Fibroblast of skin of scalp (primary cell): ENCODE data around the gene RAP1GDS1.
A peak's percentile ranks its signal among the peaks of the same experiment; 100 is the strongest.
"Not testable (repeated sequence)": the region's sequence is repeated elsewhere in the genome, so short reads cannot be mapped to it uniquely, and the experiment has no call there.

ENCODE experiments used
- DNase-seq: peaks from one replicate; pipeline ENCODE4 v3.0.0-alpha.2; 2013

RAP1GDS1 gene

DNA sequence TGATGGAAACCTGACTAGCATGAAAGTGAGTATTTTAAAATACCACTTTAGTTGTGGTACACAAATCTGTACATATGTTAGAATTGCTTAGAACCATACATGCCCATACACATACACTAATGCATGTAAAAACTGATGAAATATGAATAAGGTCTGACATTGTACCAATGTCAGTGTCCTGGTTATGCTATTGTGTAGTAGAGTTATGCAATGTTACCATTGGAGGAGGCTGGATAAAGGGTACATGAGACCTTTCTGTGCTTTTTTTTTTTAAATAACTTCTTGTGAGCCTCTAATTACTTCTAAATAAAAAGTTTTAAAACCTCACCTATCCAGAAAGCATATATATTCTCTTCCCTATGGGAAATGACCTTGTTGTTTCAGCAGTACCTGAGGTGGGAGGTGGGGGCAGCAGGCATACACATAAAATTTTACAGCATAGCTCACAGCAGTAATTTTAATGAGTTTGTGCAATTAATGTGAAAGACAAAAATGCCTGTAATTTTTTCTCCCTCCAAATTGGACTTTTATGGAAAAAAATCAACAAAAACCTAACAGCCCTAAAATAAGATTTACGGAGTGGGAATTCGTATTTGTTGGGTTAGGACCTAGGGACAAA is 97.6 kb downstream of the RAP1GDS1 start:
- no peak for DNase-seq

DNA sequence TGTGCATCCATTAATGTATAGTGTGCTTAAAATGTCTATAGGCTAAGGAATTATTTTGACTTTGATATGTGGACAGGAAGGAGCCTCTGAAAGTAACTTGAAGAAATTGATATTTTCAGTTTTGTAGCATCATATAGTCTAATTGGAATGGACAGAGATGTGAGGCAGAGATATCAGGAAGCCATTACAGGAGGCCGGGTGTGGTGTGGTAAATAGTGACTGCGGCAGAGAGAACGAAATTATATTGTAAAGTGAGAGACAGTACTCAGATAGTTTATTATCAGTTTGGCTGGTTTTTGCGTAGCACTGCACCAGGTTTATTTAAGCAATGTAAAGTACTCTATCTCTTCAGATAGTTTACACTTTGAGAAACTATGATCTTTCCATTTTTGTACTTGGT is 98.5 kb downstream of the RAP1GDS1 start:
- no peak for DNase-seq

DNA sequence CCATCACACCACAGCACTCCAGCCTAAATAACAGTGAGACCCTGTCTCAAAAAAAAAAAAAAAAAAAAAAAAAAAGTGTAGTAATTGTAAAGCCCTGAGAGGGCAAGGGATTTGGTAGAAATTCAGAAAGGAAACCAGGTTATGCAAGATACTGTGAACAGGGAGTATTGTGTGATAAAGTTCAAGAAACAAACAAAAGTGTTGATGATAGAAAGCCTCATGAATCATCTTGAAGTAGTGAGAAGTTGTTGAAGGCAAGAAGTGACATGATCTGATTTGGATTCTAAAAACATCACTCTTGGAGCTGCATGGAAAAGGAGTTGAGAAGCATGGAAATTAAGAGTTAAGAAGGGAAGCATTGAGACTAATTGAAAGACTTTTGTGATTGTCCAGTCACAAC is 102.2 kb downstream of the RAP1GDS1 start:
- DNase-seq: no peak

DNA sequence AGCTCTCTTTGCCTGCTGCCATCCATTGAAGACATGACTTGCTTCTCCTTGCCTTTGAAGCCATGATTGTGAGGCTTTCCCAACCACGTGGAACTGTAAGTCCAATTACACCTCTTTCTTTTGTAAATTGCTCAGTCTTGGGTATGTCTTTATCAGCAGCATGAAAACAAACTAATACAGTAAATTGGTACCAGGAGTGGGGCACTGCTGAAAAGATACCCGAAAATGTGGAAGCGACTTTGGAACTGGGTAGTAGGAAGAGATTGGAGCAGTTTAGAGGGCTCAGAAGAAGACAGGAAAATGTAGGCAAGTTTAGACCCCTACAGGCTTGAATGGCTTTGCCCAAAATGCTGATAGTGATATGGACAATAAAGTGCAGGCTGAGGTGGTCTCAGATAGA is 105.1 kb downstream of the RAP1GDS1 start:
- not testable (repeated sequence) for DNase-seq

DNA sequence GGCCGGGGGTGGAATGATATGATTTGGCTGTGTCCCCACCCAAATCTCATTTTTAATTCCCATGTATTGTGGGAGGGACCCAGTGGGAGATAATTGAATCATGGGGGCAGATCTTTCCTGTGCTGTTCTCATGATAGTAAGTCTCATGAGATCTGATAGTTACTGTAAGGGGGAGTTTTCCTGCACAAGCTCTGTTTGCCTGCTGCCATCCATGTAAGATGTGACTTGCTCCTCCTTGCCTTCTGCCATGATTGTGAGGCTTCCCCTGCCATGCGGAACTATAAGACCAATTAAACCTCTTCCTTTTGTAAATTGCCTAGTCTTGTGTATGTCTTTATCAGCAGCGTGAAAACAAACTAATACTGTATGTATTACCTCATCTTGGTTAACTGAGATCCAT is 106.8 kb downstream of the RAP1GDS1 start:
- not testable (repeated sequence) for DNase-seq

DNA sequence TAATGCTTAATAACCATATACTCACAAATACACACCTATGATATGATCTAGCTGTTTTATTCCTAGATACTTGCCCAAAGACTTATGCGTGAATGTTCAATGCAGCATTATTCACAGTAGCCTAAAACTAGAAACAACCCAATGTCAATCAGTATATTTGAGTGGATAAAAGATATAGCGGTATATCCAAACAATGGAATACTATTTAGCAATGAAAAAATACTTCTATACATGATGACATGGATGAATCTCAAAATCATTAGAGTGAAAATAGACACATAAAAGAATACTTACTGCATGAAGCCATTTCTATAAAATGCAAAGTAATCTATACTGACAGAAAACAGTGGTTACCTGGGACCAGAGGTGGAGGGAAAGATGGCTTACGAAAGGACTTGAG is 108.1 kb downstream of the RAP1GDS1 start:
- DNase-seq: no peak

DNA sequence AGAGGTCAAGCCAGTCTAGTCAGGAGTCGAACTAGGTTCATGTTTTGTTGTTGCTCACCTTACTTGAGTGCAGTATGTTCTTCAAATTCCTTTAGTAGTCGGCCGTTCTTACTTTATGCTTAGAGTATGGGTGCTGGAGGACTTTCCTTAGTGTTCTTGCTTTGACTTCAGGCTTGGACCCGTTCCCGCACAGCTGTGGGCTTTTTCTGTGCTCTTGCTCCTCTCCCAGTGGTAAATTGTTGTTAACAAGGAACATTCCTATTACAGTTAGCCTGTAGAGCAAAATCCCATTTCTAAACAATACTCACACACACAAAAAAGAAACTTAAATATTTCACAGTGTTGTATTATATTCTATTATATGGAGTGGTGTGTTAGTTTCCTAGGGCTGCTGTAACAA is 113.5 kb downstream of the RAP1GDS1 start:
- no peak for DNase-seq

DNA sequence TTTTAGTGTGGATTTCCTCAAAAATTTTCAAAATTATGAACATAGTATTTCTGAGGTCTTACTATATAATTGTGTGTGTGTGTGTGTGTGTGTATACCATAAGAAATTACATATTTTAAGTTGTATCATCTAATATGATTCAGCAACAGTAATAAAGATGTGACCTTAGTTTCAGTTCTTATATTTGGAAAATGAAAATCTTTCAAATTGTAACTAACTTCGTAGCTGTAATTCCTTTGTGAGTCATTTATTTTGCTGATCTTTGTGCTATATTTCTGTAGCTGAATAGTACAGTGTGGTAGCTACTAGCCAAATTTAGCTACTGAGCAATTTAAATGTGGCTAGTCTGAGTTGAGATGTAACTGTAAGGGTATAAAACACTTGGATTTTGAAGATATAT is 116.4 kb downstream of the RAP1GDS1 start:
- DNase-seq: peak; percentile 52

DNA sequence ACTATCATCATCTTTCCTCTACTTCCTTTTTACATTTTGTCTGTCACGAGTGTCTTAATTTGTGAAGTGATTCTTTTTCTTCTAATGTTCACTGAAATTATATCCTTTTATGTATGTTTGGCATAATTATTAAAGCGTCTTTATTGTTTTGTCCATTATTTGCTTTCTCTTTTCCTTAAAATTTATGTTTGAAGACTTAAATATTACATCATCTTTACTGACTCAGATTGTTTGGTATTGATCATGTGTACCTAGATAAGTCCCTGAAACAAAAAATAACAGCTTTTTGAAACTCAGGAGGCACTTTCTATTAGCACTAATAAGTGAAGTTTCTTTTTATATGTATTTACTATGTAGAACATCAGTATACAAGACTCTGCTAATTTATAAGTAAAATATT is 120.1 kb downstream of the RAP1GDS1 start:
- no peak for DNase-seq

DNA sequence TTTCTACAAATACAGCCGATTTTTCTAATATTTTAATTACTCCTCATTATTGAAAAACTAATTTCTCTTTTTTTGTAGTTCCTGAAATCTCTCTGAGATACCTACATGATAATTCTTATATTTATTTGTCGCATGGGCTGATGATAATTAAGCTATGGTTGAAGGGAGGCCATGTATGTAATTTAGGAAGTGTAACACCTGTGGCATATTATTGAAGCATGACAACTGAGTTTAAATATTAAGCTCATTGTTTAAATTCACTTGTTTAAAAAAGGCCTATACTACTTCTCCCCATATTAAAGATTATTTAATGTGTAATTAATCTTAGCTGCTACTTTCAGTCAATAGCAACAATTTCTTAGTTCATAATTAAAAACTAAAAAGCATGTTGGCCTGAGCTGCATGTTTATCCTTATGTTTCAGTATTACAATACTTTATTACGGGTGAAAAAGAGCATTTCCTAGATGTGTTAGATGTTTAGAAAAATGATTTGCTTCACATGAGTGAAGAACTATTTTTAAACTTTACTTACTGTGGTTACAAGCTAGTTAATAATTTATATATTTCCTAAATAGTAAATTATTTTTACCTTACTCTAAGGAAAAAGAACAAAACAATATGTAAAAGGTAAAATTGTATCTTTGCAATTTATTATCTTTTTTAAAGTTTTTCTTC is 122.4 kb downstream of the RAP1GDS1 start:
- no peak for DNase-seq

DNA sequence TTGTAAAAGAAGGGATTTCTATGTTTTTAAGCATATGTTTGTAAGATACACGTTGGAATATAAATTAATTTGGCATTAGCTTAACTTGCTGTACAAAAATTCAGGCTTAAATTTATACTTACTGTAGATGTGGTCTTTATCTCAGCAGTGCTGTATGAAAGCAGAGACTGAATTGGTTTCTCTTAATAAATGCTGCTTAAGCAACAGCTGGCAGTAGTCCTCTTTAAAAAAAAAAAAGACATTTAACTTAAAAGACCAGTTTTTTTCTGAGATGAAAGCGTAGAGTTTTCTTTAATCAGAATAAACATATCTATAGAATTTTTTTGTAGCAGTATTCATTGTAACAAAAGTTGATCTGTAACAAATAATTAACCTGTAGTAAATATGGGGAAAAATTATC is 124.6 kb downstream of the RAP1GDS1 start:
- DNase-seq: no peak

DNA sequence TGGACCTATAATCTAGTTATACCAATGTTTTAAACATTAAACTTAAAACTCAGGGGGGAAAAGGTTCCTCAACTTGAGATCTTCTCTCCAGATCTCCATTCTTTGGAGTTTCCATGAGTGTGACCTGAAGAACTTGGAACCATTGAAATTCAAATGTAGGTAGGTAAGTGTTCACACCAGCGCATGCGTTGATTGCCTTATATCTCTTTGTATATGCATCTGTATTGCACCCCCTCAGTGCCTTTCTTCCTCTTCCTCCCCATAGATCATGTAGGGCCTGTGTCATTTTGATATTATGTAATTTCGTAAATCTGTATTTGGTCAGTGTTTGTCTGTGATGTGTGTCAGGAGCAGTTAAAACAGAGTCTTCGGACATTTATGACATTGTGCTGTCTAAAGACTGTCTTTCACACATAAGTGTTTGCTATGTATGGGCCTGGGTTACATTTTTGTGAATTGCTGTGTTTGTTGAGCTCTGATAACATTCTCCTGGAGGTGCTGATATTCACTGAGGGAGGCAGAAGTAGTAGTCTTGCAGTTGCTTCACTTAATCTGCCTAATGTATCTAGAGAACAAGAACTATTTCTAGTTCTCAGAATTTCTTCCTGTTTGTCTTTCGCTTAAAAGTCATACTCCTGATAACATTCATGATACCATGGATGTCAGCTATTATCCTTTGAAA is 126.3 kb downstream of the RAP1GDS1 start:
- no peak for DNase-seq

DNA sequence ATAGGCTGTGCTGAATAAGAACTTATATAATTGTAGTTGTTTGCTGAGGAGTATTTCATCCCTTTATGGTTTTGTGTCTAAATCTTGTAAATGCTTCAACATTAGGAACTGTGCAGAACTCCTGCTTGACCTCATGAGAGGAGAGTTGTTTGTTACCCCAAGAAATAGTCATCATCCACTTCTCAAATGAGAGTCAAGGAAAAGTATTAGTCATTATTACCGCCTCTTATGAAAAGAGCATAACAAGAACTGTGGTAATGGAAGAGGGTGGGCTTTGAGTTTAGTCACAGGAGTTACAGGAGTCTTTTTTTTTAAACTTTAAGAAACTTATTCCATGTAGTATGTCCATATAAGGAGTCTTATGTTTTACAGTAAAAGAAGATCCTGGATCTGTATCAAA is 132.9 kb downstream of the RAP1GDS1 start:
- no peak for DNase-seq

DNA sequence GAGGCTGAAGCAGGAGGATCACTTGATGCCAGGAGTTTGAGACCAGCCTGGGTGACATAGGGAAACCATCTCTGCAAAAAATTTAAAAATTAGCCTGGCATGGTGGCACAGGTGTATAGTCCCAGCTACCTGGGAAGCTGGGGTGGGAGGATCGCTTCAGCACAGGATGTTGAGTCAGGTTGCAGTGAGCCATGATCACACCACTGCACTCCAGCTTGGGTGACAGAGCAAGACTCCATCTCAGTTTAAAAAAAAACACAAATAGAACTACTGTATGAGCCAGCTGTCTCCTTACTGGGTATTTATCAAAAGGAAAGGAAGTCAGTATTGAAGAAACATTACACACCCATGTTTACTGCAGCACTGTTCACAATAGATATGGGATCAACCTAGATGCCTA is 138.7 kb downstream of the RAP1GDS1 start:
- no peak for DNase-seq

DNA sequence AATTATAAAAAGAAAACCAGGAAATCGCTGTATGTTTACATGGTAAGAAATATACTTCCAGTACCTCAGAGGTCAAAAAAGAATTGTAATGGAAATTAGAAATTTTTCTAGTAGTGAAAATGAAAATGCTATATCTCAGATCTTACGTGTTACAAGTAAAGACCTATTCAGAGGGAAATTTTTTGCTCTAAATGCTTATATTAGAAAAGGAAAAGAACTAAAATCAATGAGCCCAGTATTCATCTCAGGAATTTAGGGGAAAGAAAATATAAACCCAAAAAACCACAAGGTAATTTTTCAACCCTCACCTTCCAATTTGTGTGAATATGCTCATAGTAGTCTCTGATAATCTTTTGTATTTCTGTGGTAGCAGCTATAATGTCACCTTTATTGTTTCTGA is 145.6 kb downstream of the RAP1GDS1 start:
- DNase-seq: no peak

DNA sequence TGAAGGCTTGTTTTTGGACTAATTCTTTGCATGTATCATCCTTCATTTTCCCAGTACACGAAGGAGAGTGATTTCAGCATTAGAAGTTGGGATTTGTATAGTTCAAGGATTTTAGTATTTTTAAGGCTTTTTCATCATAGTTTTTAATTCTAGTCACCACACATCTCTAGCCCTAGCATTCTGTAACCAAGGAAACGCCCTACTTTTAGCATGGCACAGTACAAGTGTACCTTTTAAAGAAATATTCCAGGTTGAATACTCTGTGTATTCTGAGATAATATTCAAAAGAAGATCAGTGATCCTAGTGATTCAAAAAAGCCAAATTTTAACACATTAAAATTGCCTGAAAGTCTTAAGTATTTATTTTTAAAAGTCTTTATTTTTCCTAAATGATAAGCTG is 150.5 kb downstream of the RAP1GDS1 start:
- no peak for DNase-seq

DNA sequence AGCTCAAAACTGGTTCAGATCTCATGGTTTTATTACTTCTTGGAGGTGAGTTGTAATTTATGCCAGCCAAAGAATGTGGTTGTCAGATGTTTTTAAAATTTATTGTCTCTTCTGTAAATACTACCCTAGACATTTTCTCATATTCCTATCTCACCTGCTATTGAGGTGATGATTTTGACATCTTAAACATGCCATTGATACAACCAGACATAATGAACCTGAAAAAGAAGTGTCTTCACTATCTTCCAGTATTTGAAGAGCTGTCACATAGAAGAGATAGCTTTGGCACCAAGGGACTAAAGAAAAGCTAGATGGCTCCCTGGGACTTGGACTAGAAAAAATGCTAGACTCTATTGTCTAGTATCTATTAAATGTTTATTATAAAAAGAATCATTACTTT is 155.7 kb downstream of the RAP1GDS1 start:
- DNase-seq: no peak

DNA sequence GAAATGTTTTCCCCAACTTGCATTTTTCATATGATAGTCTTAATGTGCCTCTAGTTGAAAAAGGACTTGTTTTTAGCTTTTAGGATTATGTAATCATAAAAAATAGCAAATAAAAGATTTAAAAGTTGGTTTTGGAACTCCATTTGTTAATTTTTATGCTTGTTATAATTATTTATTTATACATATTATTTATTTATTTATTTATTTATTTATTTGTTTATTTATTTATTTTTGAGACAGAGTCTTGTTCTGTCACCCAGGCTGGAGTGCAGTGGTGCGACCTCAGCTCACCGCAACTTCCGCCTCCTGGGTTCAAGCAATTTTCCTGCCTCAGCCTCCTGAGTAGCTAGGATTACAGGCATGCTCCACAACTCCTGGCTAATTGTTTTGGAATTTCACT is 159.0 kb downstream of the RAP1GDS1 start:
- DNase-seq: not testable (repeated sequence)

DNA sequence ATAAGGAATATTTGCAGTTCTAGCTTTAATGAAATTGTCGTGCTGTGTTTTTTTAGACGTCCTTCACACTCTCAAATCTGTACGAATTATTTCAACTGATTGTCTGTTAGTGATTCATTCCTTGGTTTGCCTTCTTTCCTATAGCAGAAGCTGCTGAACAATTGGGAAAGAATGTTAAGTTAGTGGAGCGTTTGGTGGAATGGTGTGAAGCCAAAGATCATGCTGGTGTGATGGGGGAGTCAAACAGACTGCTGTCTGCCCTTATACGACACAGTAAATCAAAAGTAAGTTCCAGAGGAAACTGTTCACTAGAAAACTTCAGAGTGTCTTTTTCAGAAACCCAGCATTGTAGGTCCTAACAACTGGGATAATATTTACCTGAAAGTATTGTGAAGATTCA is 159.9 kb downstream of the RAP1GDS1 start:
- peak; percentile 85 for DNase-seq

DNA sequence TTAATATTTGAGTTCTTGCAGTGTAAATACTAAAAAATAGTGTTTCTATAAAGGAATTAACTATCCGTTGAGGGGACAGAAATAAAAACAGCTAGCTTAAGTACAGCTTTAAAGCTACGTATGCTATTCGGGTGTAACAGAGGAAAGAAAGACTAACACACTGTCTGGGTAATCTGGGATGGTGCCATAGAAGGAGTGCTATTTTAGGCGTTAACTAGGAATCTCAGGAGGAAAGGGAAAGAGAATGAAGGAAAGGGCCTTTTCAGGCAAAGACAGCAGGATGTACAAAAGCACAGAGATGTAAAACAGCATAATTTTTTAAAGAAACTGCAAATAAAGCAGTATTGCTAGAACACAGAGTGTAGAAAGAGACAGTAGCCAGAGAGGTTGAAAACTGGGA is 161.8 kb downstream of the RAP1GDS1 start:
- DNase-seq: no peak

DNA sequence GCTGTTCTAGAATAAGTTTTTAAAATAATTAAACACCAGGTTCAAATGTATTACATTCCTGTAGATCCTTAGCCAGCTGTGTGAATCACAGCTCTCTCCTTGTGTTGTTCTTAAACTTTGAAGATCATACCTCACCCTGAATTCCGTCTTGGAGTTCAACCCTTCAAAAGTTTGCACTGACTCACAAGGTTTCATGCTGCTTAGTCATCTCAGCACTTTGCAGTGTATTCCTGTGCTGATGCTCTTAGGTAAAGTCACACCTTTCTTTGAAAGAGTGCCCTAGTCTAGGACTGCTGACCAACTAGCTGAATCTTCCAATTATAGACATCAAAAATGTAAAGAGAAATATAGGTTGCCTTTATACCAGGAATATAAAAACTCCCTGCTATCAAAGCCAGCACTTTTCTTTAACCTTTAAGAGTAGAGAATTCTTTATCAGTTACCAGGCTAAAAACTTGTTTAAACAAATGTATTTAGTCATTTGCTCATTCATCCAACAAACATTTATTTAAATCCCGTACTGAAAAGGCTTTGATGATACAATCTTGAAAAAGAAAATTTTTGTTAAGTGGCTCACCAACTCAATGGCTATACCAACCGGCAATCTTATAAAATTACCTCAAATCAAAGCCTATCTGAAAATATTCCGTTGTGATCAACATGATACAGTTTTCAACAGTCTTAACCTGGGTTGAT is 169.7 kb downstream of the RAP1GDS1 start:
- peak; percentile 48 for DNase-seq

DNA sequence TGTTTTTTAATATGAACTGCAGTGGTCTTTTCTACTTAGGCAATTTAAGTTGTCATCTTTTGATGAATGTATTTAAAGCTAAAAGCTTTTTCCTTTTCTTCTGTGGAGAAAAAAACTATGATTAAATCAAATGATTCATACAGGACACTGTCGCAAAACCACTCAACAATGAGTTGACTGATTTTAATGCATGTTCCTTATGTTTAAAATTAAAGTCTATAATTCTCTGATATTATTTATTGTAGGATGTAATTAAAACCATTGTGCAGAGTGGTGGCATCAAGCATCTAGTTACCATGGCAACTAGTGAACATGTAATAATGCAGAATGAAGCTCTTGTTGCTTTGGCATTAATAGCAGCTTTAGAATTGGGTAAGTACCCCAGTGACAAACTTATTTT is 172.5 kb downstream of the RAP1GDS1 start:
- no peak for DNase-seq

DNA sequence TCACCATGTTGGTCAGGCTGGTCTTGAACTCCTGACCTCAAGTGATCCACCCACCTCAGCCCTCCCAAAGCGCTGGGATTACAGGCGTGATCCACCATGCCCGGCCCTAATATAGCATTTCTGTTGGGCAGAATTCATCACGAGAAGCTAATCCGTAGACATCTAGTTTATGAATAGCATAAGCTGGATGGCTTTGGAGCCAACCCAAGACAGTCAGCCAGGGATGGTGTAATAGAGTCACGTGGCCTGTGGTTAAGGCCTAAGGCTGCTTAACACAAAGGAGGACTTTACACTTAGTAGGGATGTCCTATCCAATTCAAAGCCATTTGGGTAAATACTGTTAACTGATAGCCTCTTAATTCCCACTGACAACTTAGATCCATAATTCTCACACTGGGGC is 173.6 kb downstream of the RAP1GDS1 start:
- no peak for DNase-seq

DNA sequence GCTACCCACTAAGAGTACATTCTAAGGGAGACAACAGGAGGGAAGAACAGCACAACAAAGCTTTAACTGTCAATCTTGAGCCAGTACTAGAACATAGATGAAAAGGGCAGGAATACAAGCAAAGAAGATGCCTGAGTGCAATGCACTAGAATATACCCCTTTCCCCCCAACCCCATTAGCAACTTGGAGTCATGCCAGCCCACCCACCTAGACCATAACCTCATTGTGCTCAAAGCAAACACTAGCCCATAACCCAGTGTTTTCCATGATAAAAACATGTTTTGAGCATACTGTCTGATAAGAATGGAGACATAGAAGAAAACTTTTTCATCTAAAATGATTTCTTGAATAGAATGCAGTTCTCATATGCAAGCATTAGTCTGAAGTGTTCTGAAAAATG is 183.2 kb downstream of the RAP1GDS1 start:
- DNase-seq: no peak
